HL-60/S4 treated with phorbol 12-myristate 13-acetate at 8.2 ng/mL for 4 days and 3 days (cell line): ENCODE measurements around the gene TGFBR3L.
"Not testable (repeated sequence)": the region's sequence is repeated elsewhere in the genome, so short reads cannot be mapped to it uniquely, and the experiment has no call there.

Experiments
- in situ Hi-C: fragments of 300-500 bp; cut with MboI; formaldehyde crosslinking; loops from 2 replicates; pipeline ENCODE4 v1.15.0; 2022; ENCODE audit warnings: low sequenced_read_pairs

TGFBR3L gene

GRCh38 chr19:7947939-7948338, 33.3 kb downstream of the TGFBR3L start:
- in situ Hi-C loops = no loop called here

GRCh38 chr19:7953060-7953459, 38.4 kb downstream of the TGFBR3L start:
- in situ Hi-C loops = no loop called here

GRCh38 chr19:7953576-7953975, 38.9 kb downstream of the TGFBR3L start:
- in situ Hi-C loops = no loop called here

- in situ Hi-C loops = no loop called here
Observed at GRCh38 chr19:7955696-7956095, 41.1 kb downstream of the TGFBR3L start.

- in situ Hi-C loops = no loop called here
Observed at GRCh38 chr19:7959211-7959610, 44.6 kb downstream of the TGFBR3L start.

- in situ Hi-C loops = not testable (repeated sequence)
Observed at GRCh38 chr19:7961082-7961481, 46.5 kb downstream of the TGFBR3L start.

- in situ Hi-C loops = no loop called here
Observed at GRCh38 chr19:7961920-7962626, 47.4 kb downstream of the TGFBR3L start.

- in situ Hi-C loops = no loop called here
Observed at GRCh38 chr19:7962644-7963268, 48.1 kb downstream of the TGFBR3L start.

GRCh38 chr19:7963566-7963965, 48.9 kb downstream of the TGFBR3L start:
- in situ Hi-C loops = no loop called here

GRCh38 chr19:7965259-7965841, 50.7 kb downstream of the TGFBR3L start:
- in situ Hi-C loops = no loop called here

GRCh38 chr19:7965921-7966665, 51.5 kb downstream of the TGFBR3L start:
- in situ Hi-C loops = no loop called here

- in situ Hi-C loops = no loop called here
Observed at GRCh38 chr19:7968008-7968795, 53.6 kb downstream of the TGFBR3L start.
